Naive B cell (primary cell): ENCODE measurements around the gene CAPZB. TPM values are rescaled to one million over a fixed set of nuclear protein-coding genes. Genes with fewer than 3 reads are reported as not detected.

Source experiments
- ATAC-seq, 2 donors: fragments of 150-1000 bp; cut with Tn5 transposase; 2 replicates each; pipeline ENCODE4 v1.10.0; 2021; ENCODE audit warnings: low read depth in 2 of 2, mild to moderate bottlenecking in 2 of 2, moderate library complexity in 2 of 2
- DNase-seq: peaks from one replicate; pipeline ENCODE4 v3.0.0; 2022
- H3K27ac Mint-ChIP-seq, 6 donors: one replicate each; pipeline ENCODE4 v1.8.0; 2020 to 2022; ENCODE audit warnings: mild to moderate bottlenecking in 6 of 6, mixed read lengths in 6 of 6, moderate library complexity in 5 of 6, inconsistent platforms in 2 of 6
- H3K27me3 Mint-ChIP-seq, 3 donors: one replicate each; pipeline ENCODE4 v1.8.0; 2021 to 2022; ENCODE audit warnings: mixed read lengths in 3 of 3, mild to moderate bottlenecking in 1 of 3
- H3K36me3 Mint-ChIP-seq, 2 donors: one replicate each; pipeline ENCODE4 v1.8.0; 2020 to 2022; ENCODE audit warnings: mixed read lengths in 2 of 2, inconsistent platforms in 1 of 2, mild to moderate bottlenecking in 1 of 2
- H3K4me1 Mint-ChIP-seq, 3 donors: one replicate each; pipeline ENCODE4 v1.8.0; 2020 to 2022; ENCODE audit warnings: mixed read lengths in 3 of 3, inconsistent platforms in 1 of 3, mild to moderate bottlenecking in 1 of 3, moderate library complexity in 1 of 3
- H3K4me3 Mint-ChIP-seq, 8 donors: one replicate each; pipeline ENCODE4 v1.8.0; 2020 to 2022; ENCODE audit warnings: mild to moderate bottlenecking in 8 of 8, mixed read lengths in 8 of 8, moderate library complexity in 8 of 8, inconsistent platforms in 2 of 8
- H3K9me3 Mint-ChIP-seq, 7 donors: one replicate each; pipeline ENCODE4 v1.8.0; 2020 to 2022; ENCODE audit warnings: mixed read lengths in 7 of 7, mild to moderate bottlenecking in 5 of 7, inconsistent platforms in 2 of 7, moderate library complexity in 1 of 7
- polyA plus RNA-seq, 6 donors: library from polyadenylated mRNA; unstranded; fragments of 300-500 nt; fragmentation: Illumina TruSeq; gene quantifications; one replicate each; pipeline ENCODE4 v1.2.3, GENCODE V29; 2021; ENCODE audit warnings: low read depth in 6 of 6

The CAPZB gene
- polyA plus RNA-seq, 6 donors from 2014 or later, result 328 to 445 (median 382) TPM

- Mint-ChIP-seq H3K9me3 (no peaks in the 10 kb centered on the region), H3K4me3 (no peak overlapping the region), H3K36me3 (peaks cover 0 to 21% of the 10 kb centered on the region in 2 donors), H3K27ac (peak overlapping the region in 4 of 6 donors; percentile 14 to 69 (median 34)), H3K27me3 (no peaks in the 10 kb centered on the region), H3K4me1 (peaks cover 48 to 65% (median 56%) of the 10 kb centered on the region in 3 donors)
- ATAC-seq (no peak), DNase-seq (no peak)
Measured at GRCh38 chr1:19421365-19421764, 64.0 kb downstream of the CAPZB start.

GRCh38 chr1:19420606-19421005 lies 64.7 kb downstream of the CAPZB start:
- H3K36me3 Mint-ChIP-seq, result peaks cover 0 to 21% of the 10 kb centered on the region in 2 donors
- ATAC-seq (no peak), DNase-seq (no peak)
- H3K27me3 Mint-ChIP-seq, result no peaks in the 10 kb centered on the region
- peaks cover 45 to 63% (median 49%) of the 10 kb centered on the region in 3 donors for H3K4me1 Mint-ChIP-seq
- H3K9me3 Mint-ChIP-seq, result no peaks in the 10 kb centered on the region
- H3K4me3 Mint-ChIP-seq, result no peak overlapping the region
- peak overlapping the region in 1 of 6 donors; percentile 16 for H3K27ac Mint-ChIP-seq

- H3K4me3 Mint-ChIP-seq, result no peak overlapping the region
- peaks cover 37 to 59% (median 45%) of the 10 kb centered on the region in 3 donors for H3K4me1 Mint-ChIP-seq
- peaks cover 0 to 21% of the 10 kb centered on the region in 2 donors for H3K36me3 Mint-ChIP-seq
- peak overlapping the region in 1 of 6 donors; percentile 39 for H3K27ac Mint-ChIP-seq
- DNase-seq (no peak), ATAC-seq (no peak)
- H3K9me3 Mint-ChIP-seq, result no peaks in the 10 kb centered on the region
- H3K27me3 Mint-ChIP-seq, result no peaks in the 10 kb centered on the region
Measured at GRCh38 chr1:19419691-19420090, 65.6 kb downstream of the CAPZB start.

GRCh38 chr1:19418503-19418971 lies 66.8 kb downstream of the CAPZB start:
- Mint-ChIP-seq H3K36me3 (peaks cover 0 to 21% of the 10 kb centered on the region in 2 donors), H3K27me3 (no peaks in the 10 kb centered on the region), H3K27ac (peak overlapping the region in 4 of 6 donors; percentile 26 to 80 (median 58)), H3K4me1 (peaks cover 28 to 49% (median 42%) of the 10 kb centered on the region in 3 donors), H3K4me3 (peak overlapping the region in 1 of 8 donors; percentile 36), H3K9me3 (no peaks in the 10 kb centered on the region)
- no peak for ATAC-seq
- DNase-seq, result no peak

- DNase-seq (no peak), ATAC-seq (no peak)
- Mint-ChIP-seq H3K4me1 (peaks cover 25 to 42% (median 39%) of the 10 kb centered on the region in 3 donors), H3K36me3 (peaks cover 0 to 21% of the 10 kb centered on the region in 2 donors), H3K27ac (peak overlapping the region in 2 of 6 donors; percentile 22 to 72), H3K27me3 (no peaks in the 10 kb centered on the region), H3K4me3 (no peak overlapping the region), H3K9me3 (no peaks in the 10 kb centered on the region)
Measured at GRCh38 chr1:19416921-19417470, 68.3 kb downstream of the CAPZB start.

GRCh38 chr1:19416145-19416544 lies 69.2 kb downstream of the CAPZB start:
- Mint-ChIP-seq H3K27ac (peak overlapping the region in 2 of 6 donors; percentile 62 to 78), H3K36me3 (peaks cover 0 to 21% of the 10 kb centered on the region in 2 donors), H3K27me3 (no peaks in the 10 kb centered on the region), H3K4me1 (peaks cover 24 to 47% (median 39%) of the 10 kb centered on the region in 3 donors), H3K4me3 (no peak overlapping the region), H3K9me3 (no peaks in the 10 kb centered on the region)
- DNase-seq (no peak), ATAC-seq (no peak)

GRCh38 chr1:19414515-19415121 lies 70.7 kb downstream of the CAPZB start:
- peaks cover 31 to 55% (median 41%) of the 10 kb centered on the region in 3 donors for H3K4me1 Mint-ChIP-seq
- H3K4me3 Mint-ChIP-seq, result no peak overlapping the region
- no peaks in the 10 kb centered on the region for H3K9me3 Mint-ChIP-seq
- no peak for DNase-seq
- ATAC-seq, result no peak
- peaks cover 0 to 21% of the 10 kb centered on the region in 2 donors for H3K36me3 Mint-ChIP-seq
- no peaks in the 10 kb centered on the region for H3K27me3 Mint-ChIP-seq
- H3K27ac Mint-ChIP-seq, result peak overlapping the region; percentile 7 to 74 (median 34)

- H3K4me1 Mint-ChIP-seq, result peaks cover 32 to 50% (median 47%) of the 10 kb centered on the region in 3 donors
- H3K27me3 Mint-ChIP-seq, result no peaks in the 10 kb centered on the region
- ATAC-seq, result no peak
- peak overlapping the region in 1 of 6 donors; percentile 66 for H3K27ac Mint-ChIP-seq
- H3K4me3 Mint-ChIP-seq, result no peak overlapping the region
- no peaks in the 10 kb centered on the region for H3K9me3 Mint-ChIP-seq
- no peak for DNase-seq
- H3K36me3 Mint-ChIP-seq, result peaks cover 0 to 16% of the 10 kb centered on the region in 2 donors
Measured at GRCh38 chr1:19413999-19414398, 71.3 kb downstream of the CAPZB start.

GRCh38 chr1:19412654-19413053 lies 72.7 kb downstream of the CAPZB start:
- no peak for DNase-seq
- peak overlapping the region in 2 of 6 donors; percentile 45 to 54 for H3K27ac Mint-ChIP-seq
- H3K4me1 Mint-ChIP-seq, result peaks cover 24 to 47% (median 46%) of the 10 kb centered on the region in 3 donors

GRCh38 chr1:19411612-19412011 lies 73.7 kb downstream of the CAPZB start:
- peaks cover 24 to 50% (median 44%) of the 10 kb centered on the region in 3 donors for H3K4me1 Mint-ChIP-seq
- H3K27ac Mint-ChIP-seq, result peak overlapping the region in 5 of 6 donors; percentile 16 to 90 (median 81)
- peak; percentile 97 for ATAC-seq
- DNase-seq, result peak; percentile 57
- H3K9me3 Mint-ChIP-seq, result no peaks in the 10 kb centered on the region
- H3K4me3 Mint-ChIP-seq, result peak overlapping the region in 4 of 8 donors; percentile 11 to 64 (median 36)
- no peaks in the 10 kb centered on the region for H3K36me3 Mint-ChIP-seq
- no peaks in the 10 kb centered on the region for H3K27me3 Mint-ChIP-seq

More at GRCh38 chr1:19412654-19413053, 72.7 kb downstream of the CAPZB start:
- ATAC-seq, result no peak
- H3K4me3 Mint-ChIP-seq, result no peak overlapping the region
- peaks cover 0 to 2% of the 10 kb centered on the region in 2 donors for H3K36me3 Mint-ChIP-seq
- H3K9me3 Mint-ChIP-seq, result no peaks in the 10 kb centered on the region
- no peaks in the 10 kb centered on the region for H3K27me3 Mint-ChIP-seq

- DNase-seq, result no peak
- H3K4me1 Mint-ChIP-seq, result peaks cover 24 to 62% (median 48%) of the 10 kb centered on the region in 3 donors
- no peaks in the 10 kb centered on the region for H3K27me3 Mint-ChIP-seq
- no peaks in the 10 kb centered on the region for H3K9me3 Mint-ChIP-seq
- ATAC-seq, result no peak
- peaks cover 0 to under 1% of the 10 kb centered on the region in 2 donors for H3K36me3 Mint-ChIP-seq
- H3K4me3 Mint-ChIP-seq, result no peak overlapping the region
- H3K27ac Mint-ChIP-seq, result peak overlapping the region in 1 of 6 donors; percentile 77
Measured at GRCh38 chr1:19410393-19410792, 74.9 kb downstream of the CAPZB start.

GRCh38 chr1:19409477-19410341 lies 75.6 kb downstream of the CAPZB start:
- no peak for ATAC-seq
- no peaks in the 10 kb centered on the region for H3K9me3 Mint-ChIP-seq
- DNase-seq, result no peak
- H3K36me3 Mint-ChIP-seq, result peaks cover 0 to 7% of the 10 kb centered on the region in 2 donors
- peak overlapping the region in 1 of 6 donors; percentile 67 for H3K27ac Mint-ChIP-seq
- no peaks in the 10 kb centered on the region for H3K27me3 Mint-ChIP-seq
- peaks cover 30 to 58% (median 50%) of the 10 kb centered on the region in 3 donors for H3K4me1 Mint-ChIP-seq
- H3K4me3 Mint-ChIP-seq, result peak overlapping the region in 1 of 8 donors; percentile 35

- Mint-ChIP-seq H3K4me1 (peaks cover 40 to 54% (median 52%) of the 10 kb centered on the region in 3 donors), H3K36me3 (peaks cover 0 to 7% of the 10 kb centered on the region in 2 donors), H3K27ac (peak overlapping the region in 3 of 6 donors; percentile 75 to 84 (median 83)), H3K27me3 (no peaks in the 10 kb centered on the region), H3K9me3 (no peaks in the 10 kb centered on the region), H3K4me3 (peak overlapping the region in 1 of 8 donors; percentile 44)
- DNase-seq, result no peak
- ATAC-seq, result no peak
Measured at GRCh38 chr1:19407494-19408096, 77.7 kb downstream of the CAPZB start.
